Neutrophil (primary cell): ENCODE data around the gene EGFL7.

Experiments
- H3K27ac ChIP-seq: fragments of 200-600 bp; sonication (generic); 2 replicates; pipeline ENCODE4 v1.5.1; 2016; ENCODE audit warnings: mild to moderate bottlenecking, moderate library complexity
- H3K27me3 ChIP-seq: fragments of 200-600 bp; sonication (generic); 2 replicates; pipeline ENCODE4 v1.6.0; 2016; ENCODE audit warnings: mild to moderate bottlenecking
- H3K36me3 ChIP-seq: fragments of 200-600 bp; sonication (generic); 2 replicates; pipeline ENCODE4 v1.5.1; 2017
- H3K4me1 ChIP-seq, 2 experiments: fragments of 200-600 bp in 1 of 2; sonication (generic) in 1 of 2; 1 replicate in 1 of 2; 2 replicates in 1 of 2; pipeline versions ENCODE4 v1.5.1 to v1.6.1; 2013 to 2016; ENCODE audit warnings: low read depth in 1 of 2, low read length in 1 of 2, mild to moderate bottlenecking in 1 of 2, moderate library complexity in 1 of 2; ENCODE audit not compliant: control insufficient read depth in 1 of 2, insufficient read depth in 1 of 2
- H3K4me3 ChIP-seq, 2 experiments: fragments of 200-600 bp in 1 of 2; sonication (generic) in 1 of 2; 1 replicate in 1 of 2; 2 replicates in 1 of 2; pipeline ENCODE4 v1.5.1; 2013 to 2016; ENCODE audit warnings: low read depth in 1 of 2, low read length in 1 of 2, mild to moderate bottlenecking in 1 of 2, moderate library complexity in 1 of 2
- H3K9me3 ChIP-seq: fragments of 200-600 bp; sonication (generic); 2 replicates; pipeline ENCODE4 v1.5.1; 2016
- TF ChIP-seq, protein P1 (sequence below): fragments of 200-600 bp; sonication (generic); IDR thresholded peaks from 2 replicates; pipeline ENCODE4 v1.5.1; 2016; ENCODE audit warnings: antibody characterized with exemption

EGFL7 gene

GRCh38 chr9:136660971-136661550, 1.7 kb upstream of the EGFL7 start:
- Histone ChIP-seq H3K4me1 (peaks cover 4 to 5% of the 10 kb centered on the region in 2 experiments), H3K4me3 (no peak overlapping the region), H3K27ac (no peak overlapping the region), H3K9me3 (no peaks in the 10 kb centered on the region), H3K36me3 (no peaks in the 10 kb centered on the region), H3K27me3 (peaks cover 96% of the 10 kb centered on the region)
- TF ChIP-seq, protein P1, sequence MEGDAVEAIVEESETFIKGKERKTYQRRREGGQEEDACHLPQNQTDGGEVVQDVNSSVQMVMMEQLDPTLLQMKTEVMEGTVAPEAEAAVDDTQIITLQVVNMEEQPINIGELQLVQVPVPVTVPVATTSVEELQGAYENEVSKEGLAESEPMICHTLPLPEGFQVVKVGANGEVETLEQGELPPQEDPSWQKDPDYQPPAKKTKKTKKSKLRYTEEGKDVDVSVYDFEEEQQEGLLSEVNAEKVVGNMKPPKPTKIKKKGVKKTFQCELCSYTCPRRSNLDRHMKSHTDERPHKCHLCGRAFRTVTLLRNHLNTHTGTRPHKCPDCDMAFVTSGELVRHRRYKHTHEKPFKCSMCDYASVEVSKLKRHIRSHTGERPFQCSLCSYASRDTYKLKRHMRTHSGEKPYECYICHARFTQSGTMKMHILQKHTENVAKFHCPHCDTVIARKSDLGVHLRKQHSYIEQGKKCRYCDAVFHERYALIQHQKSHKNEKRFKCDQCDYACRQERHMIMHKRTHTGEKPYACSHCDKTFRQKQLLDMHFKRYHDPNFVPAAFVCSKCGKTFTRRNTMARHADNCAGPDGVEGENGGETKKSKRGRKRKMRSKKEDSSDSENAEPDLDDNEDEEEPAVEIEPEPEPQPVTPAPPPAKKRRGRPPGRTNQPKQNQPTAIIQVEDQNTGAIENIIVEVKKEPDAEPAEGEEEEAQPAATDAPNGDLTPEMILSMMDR = no peak

GRCh38 chr9:136661641-136662325, 933 bp upstream of the EGFL7 start:
- Histone ChIP-seq H3K27me3 (peaks cover 96% of the 10 kb centered on the region), H3K36me3 (no peaks in the 10 kb centered on the region), H3K9me3 (no peaks in the 10 kb centered on the region), H3K4me3 (no peak overlapping the region), H3K4me1 (peaks cover 4 to 11% of the 10 kb centered on the region in 2 experiments), H3K27ac (no peak overlapping the region)
- TF ChIP-seq, protein P1 = no peak

GRCh38 chr9:136662326-136662655, 425 bp upstream of the EGFL7 start:
- H3K27me3 ChIP-seq = peaks cover 96% of the 10 kb centered on the region
- no peaks in the 10 kb centered on the region for H3K36me3 ChIP-seq
- TF ChIP-seq, protein P1 = no peak
- H3K4me3 ChIP-seq = no peak overlapping the region
- no peak overlapping the region for H3K27ac ChIP-seq
- peaks cover 4 to 11% of the 10 kb centered on the region in 2 experiments for H3K4me1 ChIP-seq
- no peaks in the 10 kb centered on the region for H3K9me3 ChIP-seq

DNA sequence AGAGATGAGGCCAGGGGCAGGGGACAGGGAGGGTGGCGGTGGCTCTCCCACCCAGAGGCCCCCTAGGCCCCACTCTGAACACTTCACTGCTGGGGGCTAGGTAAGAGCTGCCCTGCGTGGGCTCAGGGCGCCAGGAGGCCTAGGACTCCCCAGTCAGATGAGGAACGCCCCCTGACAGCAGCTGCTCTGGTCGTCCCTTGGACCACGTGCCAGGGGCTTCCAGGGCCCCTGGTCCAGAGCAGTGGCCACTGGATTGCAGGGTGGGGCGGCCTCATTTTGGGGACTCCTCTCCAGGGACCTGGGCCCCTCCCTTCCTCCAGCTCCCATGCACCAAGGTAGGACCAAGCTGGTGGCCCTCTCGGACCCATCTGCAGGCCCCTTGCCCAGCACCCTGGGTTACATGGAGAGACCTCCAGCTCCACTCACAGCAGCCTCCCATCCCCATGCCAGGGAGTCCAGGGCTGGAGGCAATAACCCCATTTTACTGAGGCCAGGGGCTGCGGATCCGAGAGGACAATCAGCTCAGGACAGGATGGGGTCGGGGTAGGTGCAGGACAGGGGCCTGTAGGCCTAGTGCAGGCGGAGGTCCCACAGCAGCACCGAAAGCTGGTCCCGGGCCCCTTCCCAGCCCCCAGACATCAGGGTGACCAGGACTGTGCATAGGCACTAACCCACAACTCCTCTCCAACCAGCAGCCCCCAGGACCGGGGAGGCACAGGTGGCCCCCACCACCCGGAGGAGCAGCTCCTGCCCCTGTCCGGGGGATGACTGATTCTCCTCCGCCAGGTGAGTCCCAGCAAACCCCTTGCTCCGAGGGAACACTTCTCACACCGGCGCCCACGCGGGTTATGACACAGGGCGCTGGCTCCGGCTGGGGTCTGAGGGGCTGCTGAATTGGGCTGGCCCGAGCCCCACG, 1.5 kb downstream of the EGFL7 start:
- Histone ChIP-seq H3K27me3 (peaks cover 96% of the 10 kb centered on the region), H3K36me3 (no peaks in the 10 kb centered on the region), H3K4me3 (no peak overlapping the region), H3K27ac (no peak overlapping the region), H3K9me3 (no peaks in the 10 kb centered on the region), H3K4me1 (peaks cover 4 to 11% of the 10 kb centered on the region in 2 experiments)
- TF ChIP-seq, protein P1 = no peak

GRCh38 chr9:136665111-136665703, 2.5 kb downstream of the EGFL7 start:
- Histone ChIP-seq H3K27ac (no peak overlapping the region), H3K36me3 (no peaks in the 10 kb centered on the region), H3K4me1 (peaks cover 4 to 11% of the 10 kb centered on the region in 2 experiments), H3K4me3 (no peak overlapping the region), H3K9me3 (no peaks in the 10 kb centered on the region), H3K27me3 (peaks cover 96% of the 10 kb centered on the region)
- TF ChIP-seq, protein P1 = no peak
